A549 (cell line): ENCODE data around the gene MAML1. TPM values are rescaled to one million over a fixed set of nuclear protein-coding genes. Genes with fewer than 3 reads are reported as not detected.

Source experiments
- ATAC-seq, 2 experiments: fragments of 200-7000 bp in 1 of 2; fragments of >200 bp in 1 of 2; cut with Nextera tagmentation in 1 of 2; cut with Tn5 transposase in 1 of 2; 3 replicates each; pipeline versions ENCODE4 v1.8.0 to v1.9.1; 2018 to 2020; ENCODE audit warnings: mild to moderate bottlenecking in 1 of 2, moderate library complexity in 1 of 2
- CTCF ChIA-PET: fragments of 300-600 bp; sonication (Branson Sonifier 250); formaldehyde crosslinking; extraction: SDS; loops from one replicate; lab custom pipeline; 2021; ENCODE audit warnings: antibody characterized with exemption, inconsistent platforms; lab: Yijun Ruan, JAX
- POLR2A ChIA-PET: fragments of 350-600 bp; formaldehyde crosslinking; extraction: SDS; loops from one replicate; lab custom pipeline; 2021; ENCODE audit warnings: antibody characterized with exemption, inconsistent platforms; lab: Yijun Ruan, JAX
- DNase-seq, 2 experiments: peaks; one replicate each; pipeline versions ENCODE4 v3.0.0 to v3.0.0-alpha.2; 2011 to 2016; ENCODE audit warnings: low read depth in 1 of 2, low spot score in 1 of 2
- FAIRE-seq: peaks from 2 replicates; lab custom pipeline; 2011; peaks lifted over from hg19 to GRCh38; lab: Jason Lieb, UNC
- H3K27ac ChIP-seq, 2 experiments: fragments of >200 bp; sonication (Bioruptor Twin); formaldehyde crosslinking; 3 replicates each; pipeline ENCODE4 v1.5.1; 2016 to 2017
- H3K4me1 ChIP-seq: fragments of >200 bp; sonication (Bioruptor Twin); formaldehyde crosslinking; 3 replicates; pipeline ENCODE4 v1.6.1; 2016
- H3K4me2 ChIP-seq: fragments of >200 bp; sonication (Bioruptor Twin); formaldehyde crosslinking; 3 replicates; pipeline ENCODE4 v1.6.1; 2016
- H3K4me3 ChIP-seq: fragments of >200 bp; sonication (Bioruptor Twin); formaldehyde crosslinking; 3 replicates; pipeline ENCODE4 v1.5.1; 2016
- H3K9me3 ChIP-seq: fragments of >200 bp; sonication (Bioruptor Twin); formaldehyde crosslinking; 3 replicates; pipeline ENCODE4 v1.6.1; 2016
- BCL3 ChIP-seq: fragments of >200 bp; sonication (Bioruptor Twin); formaldehyde crosslinking; IDR thresholded peaks from 3 replicates; pipeline ENCODE4 v1.6.1; 2016
- BHLHE40 ChIP-seq: IDR thresholded peaks from 2 replicates; pipeline ENCODE4 v1.6.1; 2012; ENCODE audit warnings: low read depth, low read length, inconsistent platforms
- CBX2 ChIP-seq: fragments of 200-600 bp; sonication (generic); IDR thresholded peaks from 2 replicates; pipeline ENCODE4 v1.6.1; 2016; ENCODE audit warnings: low read depth, mild to moderate bottlenecking, borderline replicate concordance
- CEBPB ChIP-seq, 2 experiments: fragments of >200 bp in 1 of 2; sonication (Bioruptor Twin) in 1 of 2; formaldehyde crosslinking in 1 of 2; IDR thresholded peaks; 2 replicates each; pipeline ENCODE4 v1.6.1; 2012 to 2016
- CHD2 ChIP-seq: fragments of 150-350 bp; IDR thresholded peaks from 2 replicates; pipeline ENCODE4 v1.6.1; 2014; ENCODE audit warnings: low read length; ENCODE audit not compliant: partially characterized antibody
- CHD4 ChIP-seq: fragments of 200-600 bp; sonication (generic); IDR thresholded peaks from 2 replicates; pipeline ENCODE4 v1.6.1; 2016; ENCODE audit warnings: antibody characterized with exemption, mild to moderate bottlenecking, borderline replicate concordance
- EHF ChIP-seq: fragments of 250-450 bp; sonication (Bioruptor Pico); IDR thresholded peaks from 2 replicates; pipeline ENCODE4 v1.5.0; 2020; ENCODE audit warnings: mild to moderate bottlenecking
- EHMT2 ChIP-seq: fragments of 200-600 bp; sonication (generic); IDR thresholded peaks from 2 replicates; pipeline ENCODE4 v1.6.1; 2016; ENCODE audit warnings: antibody characterized with exemption, low read depth, mild to moderate bottlenecking, moderate library complexity
- EP300 ChIP-seq, 2 experiments: fragments of >200 bp; sonication (Bioruptor Twin); formaldehyde crosslinking; IDR thresholded peaks; 2 replicates in 1 of 2; 3 replicates in 1 of 2; pipeline ENCODE4 v1.6.1; 2016 to 2017
- ESRRA ChIP-seq: fragments of 150-350 bp; IDR thresholded peaks from 2 replicates; pipeline ENCODE4 v1.6.1; 2014; ENCODE audit warnings: mild to moderate bottlenecking, low read length, borderline replicate concordance
- FOSB ChIP-seq: fragments of 250-450 bp; sonication (Bioruptor Pico); IDR thresholded peaks from 2 replicates; pipeline ENCODE4 v1.5.0; 2020; ENCODE audit warnings: mild to moderate bottlenecking, moderate library complexity
- FOXS1 ChIP-seq: fragments of 250-450 bp; sonication (Bioruptor Pico); IDR thresholded peaks from 2 replicates; pipeline ENCODE4 v1.5.0; 2020; ENCODE audit warnings: mild to moderate bottlenecking, moderate library complexity
- GATA3 ChIP-seq: IDR thresholded peaks from 2 replicates; pipeline ENCODE4 v1.6.1; 2012; ENCODE audit warnings: borderline replicate concordance
- HDAC2 ChIP-seq: fragments of 200-600 bp; sonication (generic); IDR thresholded peaks from 2 replicates; pipeline ENCODE4 v1.6.1; 2016
- HOXB5 ChIP-seq: fragments of 250-450 bp; sonication (Bioruptor Pico); IDR thresholded peaks from 2 replicates; pipeline ENCODE4 v1.5.0; 2020; ENCODE audit warnings: mild to moderate bottlenecking, moderate library complexity
- KDM1A ChIP-seq: fragments of 200-600 bp; sonication (generic); IDR thresholded peaks from 2 replicates; pipeline ENCODE4 v1.6.1; 2016; ENCODE audit warnings: low read depth, mild to moderate bottlenecking
- MYC ChIP-seq: IDR thresholded peaks from 2 replicates; pipeline ENCODE4 v1.6.1; 2012; ENCODE audit warnings: mild to moderate bottlenecking, inconsistent platforms, low read length, improper control_type of control experiment, borderline replicate concordance
- NFE2L2 ChIP-seq: fragments of 150-350 bp; conservative IDR thresholded peaks from 2 replicates; pipeline ENCODE4 v1.6.1; 2014; ENCODE audit warnings: low read length
- NR3C1 ChIP-seq: fragments of >200 bp; sonication (Bioruptor Twin); formaldehyde crosslinking; IDR thresholded peaks from 3 replicates; pipeline ENCODE4 v1.6.1; 2017
- RAD21 ChIP-seq, 2 experiments: fragments of >200 bp in 1 of 2; sonication (Bioruptor Twin) in 1 of 2; formaldehyde crosslinking in 1 of 2; IDR thresholded peaks in 1 of 2; conservative IDR thresholded peaks in 1 of 2; 2 replicates in 1 of 2; 3 replicates in 1 of 2; pipeline ENCODE4 v1.6.1; 2012 to 2018; ENCODE audit warnings: inconsistent platforms in 1 of 2
- RARB ChIP-seq: fragments of 250-450 bp; sonication (Bioruptor Pico); IDR thresholded peaks from 2 replicates; pipeline ENCODE4 v1.8.0; 2021; ENCODE audit warnings: mild to moderate bottlenecking, moderate library complexity
- REST ChIP-seq: fragments of 200-600 bp; sonication (generic); IDR thresholded peaks from 2 replicates; pipeline ENCODE4 v1.6.1; 2016; ENCODE audit warnings: antibody characterized with exemption, mild to moderate bottlenecking, moderate library complexity
- RFX5 ChIP-seq: fragments of 450-650 bp; IDR thresholded peaks from 2 replicates; pipeline ENCODE4 v1.7.1; 2014; ENCODE audit warnings: antibody characterized with exemption, mild to moderate bottlenecking, moderate library complexity
- SREBF2 ChIP-seq: fragments of 450-650 bp; IDR thresholded peaks from 2 replicates; pipeline ENCODE4 v1.6.1; 2014; ENCODE audit warnings: mild to moderate bottlenecking, moderate library complexity
- TFCP2L1 ChIP-seq: fragments of 250-450 bp; sonication (Bioruptor Pico); IDR thresholded peaks from 2 replicates; pipeline ENCODE4 v1.5.0; 2021; ENCODE audit warnings: mild to moderate bottlenecking
- TP53 ChIP-seq: fragments of 250-450 bp; sonication (Bioruptor Pico); IDR thresholded peaks from 2 replicates; pipeline ENCODE4 v1.5.0; 2021; ENCODE audit warnings: mild to moderate bottlenecking, moderate library complexity
- ZC3H11A ChIP-seq: fragments of 450-650 bp; IDR thresholded peaks from 2 replicates; pipeline ENCODE4 v1.6.1; 2014; ENCODE audit warnings: antibody characterized with exemption, mild to moderate bottlenecking
- ZFP36 ChIP-seq: fragments of 450-650 bp; IDR thresholded peaks from 2 replicates; pipeline ENCODE4 v1.6.1; 2014; ENCODE audit warnings: borderline replicate concordance; ENCODE audit not compliant: partially characterized antibody
- ZSCAN20 ChIP-seq: fragments of 250-450 bp; sonication (Bioruptor Pico); IDR thresholded peaks from 2 replicates; pipeline ENCODE4 v1.8.0; 2022; ENCODE audit warnings: mild to moderate bottlenecking, moderate library complexity
- WGBS: methylation state at CpG from one replicate; pipeline ENCODE4 v1.1.6; 2017; ENCODE audit errors: missing lambda C conversion rate; 5-methylcytosine and 5-hydroxymethylcytosine counted together
- polyA plus RNA-seq, 4 experiments: library from polyadenylated mRNA; depleted of rRNA in 3 of 4; stranded (reverse); fragments of >200 nt; fragmentation: RNase III in 1 of 4; extraction: RNeasy Plus Mini Kit Qiagen cat#74134 plus additional on column Dnase treatment in 1 of 4; gene quantifications; 2 replicates in 3 of 4; 3 replicates in 1 of 4; pipeline ENCODE4 v1.2.3, GENCODE V29; 2011 to 2017
- TF ChIP-seq, protein P1 (sequence below): IDR thresholded peaks from 2 replicates; pipeline ENCODE4 v1.6.1; 2012
- TF ChIP-seq, protein P2 (sequence below): fragments of 150-350 bp; IDR thresholded peaks from 2 replicates; pipeline ENCODE4 v1.6.1; 2014; ENCODE audit warnings: low read depth, mild to moderate bottlenecking, low read length
- TF ChIP-seq, protein P3 (sequence below): fragments of 250-450 bp; sonication (Bioruptor Pico); IDR thresholded peaks from 2 replicates; pipeline ENCODE4 v1.5.0; 2020; ENCODE audit warnings: low read depth, mild to moderate bottlenecking, moderate library complexity
- TF ChIP-seq, protein P4 (sequence below): fragments of 250-450 bp; sonication (Bioruptor Pico); IDR thresholded peaks from 2 replicates; pipeline ENCODE4 v1.5.0; 2021; ENCODE audit warnings: mild to moderate bottlenecking, moderate library complexity, borderline replicate concordance

MAML1 gene
- polyA plus RNA-seq, 2 of the 4 experiments (the other 2 are of a cell fraction): 6.9 to 12.0 TPM

DNA sequence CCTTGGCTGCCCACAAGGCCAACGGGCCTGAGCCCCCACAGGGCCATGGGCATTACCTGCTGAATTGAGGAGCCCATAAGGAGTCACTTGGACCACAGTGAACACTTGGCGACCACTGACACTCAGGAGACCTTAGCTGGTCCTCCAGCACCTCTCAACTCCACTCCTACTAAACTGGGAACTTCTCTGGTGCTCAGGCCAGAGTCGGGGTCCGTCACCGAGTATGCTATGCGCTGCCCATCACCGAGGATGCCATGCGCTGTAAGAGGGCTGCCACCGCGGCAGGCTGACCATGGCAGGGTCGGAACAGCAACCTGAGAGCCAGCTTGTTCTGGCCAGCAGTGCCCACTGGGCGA, 87.5 kb downstream of the MAML1 start:
- H3K4me3 ChIP-seq: peak overlapping the region; percentile 81
- ChIA-PET CTCF (interaction anchor here (0.6 to 4.8 kb wide), 7 partner anchors 16 to 123 kb away, joined by 3 to 27 read pairs (median 4); no protein-coding TSS in a partner anchor), POLR2A (interaction anchor here (0.7 to 2.3 kb wide), 14 partner anchors 9 to 269 kb away, joined by 3 to 20 read pairs (median 6); partner anchors contain the start of genes HNRNPH1, LTC4S, MRNIP and RNF130)
- peak; percentile 3 to 5 for ATAC-seq
- no peak for FAIRE-seq
- H3K27ac ChIP-seq: peak overlapping the region; percentile 95 to 98
- H3K9me3 ChIP-seq: no peaks in the 10 kb centered on the region
- WGBS: 21% methylated on average over 3 of the region's 12 CpGs
- peaks cover 56% of the 10 kb centered on the region for H3K4me1 ChIP-seq
- H3K4me2 ChIP-seq: peak overlapping the region; percentile 96
- DNase-seq: peak in 1 of 2 experiments; percentile 60
- no peak for TF ChIP-seq BCL3
- no peak for TF ChIP-seq CHD4
- TF ChIP-seq RFX5: no peak
- no peak for TF ChIP-seq SREBF2
- TF ChIP-seq, protein P1, sequence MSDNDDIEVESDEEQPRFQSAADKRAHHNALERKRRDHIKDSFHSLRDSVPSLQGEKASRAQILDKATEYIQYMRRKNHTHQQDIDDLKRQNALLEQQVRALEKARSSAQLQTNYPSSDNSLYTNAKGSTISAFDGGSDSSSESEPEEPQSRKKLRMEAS: no peak; the same call in 1 of the 2 replicates
- no peak for TF ChIP-seq ESRRA
- TF ChIP-seq ZC3H11A: no peak
- TF ChIP-seq HOXB5: peak; percentile 94; the same call in 1 of the 2 replicates
- TF ChIP-seq, protein P2, sequence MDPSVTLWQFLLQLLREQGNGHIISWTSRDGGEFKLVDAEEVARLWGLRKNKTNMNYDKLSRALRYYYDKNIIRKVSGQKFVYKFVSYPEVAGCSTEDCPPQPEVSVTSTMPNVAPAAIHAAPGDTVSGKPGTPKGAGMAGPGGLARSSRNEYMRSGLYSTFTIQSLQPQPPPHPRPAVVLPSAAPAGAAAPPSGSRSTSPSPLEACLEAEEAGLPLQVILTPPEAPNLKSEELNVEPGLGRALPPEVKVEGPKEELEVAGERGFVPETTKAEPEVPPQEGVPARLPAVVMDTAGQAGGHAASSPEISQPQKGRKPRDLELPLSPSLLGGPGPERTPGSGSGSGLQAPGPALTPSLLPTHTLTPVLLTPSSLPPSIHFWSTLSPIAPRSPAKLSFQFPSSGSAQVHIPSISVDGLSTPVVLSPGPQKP: no peak
- TF ChIP-seq FOSB (CRISPR knock-in tag): peak; percentile 55; the same call in 1 of the 2 replicates
- TF ChIP-seq EHF (CRISPR knock-in tag): peak; percentile 91
- no peak for TF ChIP-seq TP53
- no peak for TF ChIP-seq CHD2
- TF ChIP-seq KDM1A: no peak
- TF ChIP-seq, protein P3, sequence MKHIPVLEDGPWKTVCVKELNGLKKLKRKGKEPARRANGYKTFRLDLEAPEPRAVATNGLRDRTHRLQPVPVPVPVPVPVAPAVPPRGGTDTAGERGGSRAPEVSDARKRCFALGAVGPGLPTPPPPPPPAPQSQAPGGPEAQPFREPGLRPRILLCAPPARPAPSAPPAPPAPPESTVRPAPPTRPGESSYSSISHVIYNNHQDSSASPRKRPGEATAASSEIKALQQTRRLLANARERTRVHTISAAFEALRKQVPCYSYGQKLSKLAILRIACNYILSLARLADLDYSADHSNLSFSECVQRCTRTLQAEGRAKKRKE (CRISPR knock-in tag): peak; percentile 95
- TF ChIP-seq, protein P4, sequence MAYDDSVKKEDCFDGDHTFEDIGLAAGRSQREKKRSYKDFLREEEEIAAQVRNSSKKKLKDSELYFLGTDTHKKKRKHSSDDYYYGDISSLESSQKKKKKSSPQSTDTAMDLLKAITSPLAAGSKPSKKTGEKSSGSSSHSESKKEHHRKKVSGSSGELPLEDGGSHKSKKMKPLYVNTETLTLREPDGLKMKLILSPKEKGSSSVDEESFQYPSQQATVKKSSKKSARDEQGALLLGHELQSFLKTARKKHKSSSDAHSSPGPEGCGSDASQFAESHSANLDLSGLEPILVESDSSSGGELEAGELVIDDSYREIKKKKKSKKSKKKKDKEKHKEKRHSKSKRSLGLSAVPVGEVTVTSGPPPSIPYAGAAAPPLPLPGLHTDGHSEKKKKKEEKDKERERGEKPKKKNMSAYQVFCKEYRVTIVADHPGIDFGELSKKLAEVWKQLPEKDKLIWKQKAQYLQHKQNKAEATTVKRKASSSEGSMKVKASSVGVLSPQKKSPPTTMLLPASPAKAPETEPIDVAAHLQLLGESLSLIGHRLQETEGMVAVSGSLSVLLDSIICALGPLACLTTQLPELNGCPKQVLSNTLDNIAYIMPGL (CRISPR knock-in tag): no peak; the same call in 1 of the 2 replicates
- TF ChIP-seq CEBPB (IDR thresholded peaks at IDR 0.05): no peak
- peak; percentile 89; the same call in 1 of the 2 replicates for TF ChIP-seq TFCP2L1 (CRISPR knock-in tag)
- TF ChIP-seq FOXS1 (CRISPR knock-in tag): 0 out of 2 replicates have a peak, but pooled peaks have one; percentile 78
- no peak for TF ChIP-seq RAD21 (conservative IDR thresholded peaks at IDR 0.05 in 1 of 2, IDR thresholded peaks at IDR 0.05 in 1 of 2)
- no peak for TF ChIP-seq BHLHE40
- TF ChIP-seq NR3C1: no peak
- no peak for TF ChIP-seq HDAC2
- TF ChIP-seq EHMT2: no peak
- TF ChIP-seq REST: no peak
- TF ChIP-seq EP300 (IDR thresholded peaks at IDR 0.05): no peak
- TF ChIP-seq CBX2: no peak
- TF ChIP-seq GATA3: no peak
- TF ChIP-seq ZSCAN20 (CRISPR knock-in tag): no peak; the same call in 1 of the 2 replicates
- no peak for TF ChIP-seq NFE2L2
- peak; percentile 40; the same call in 1 of the 2 replicates for TF ChIP-seq RARB (CRISPR knock-in tag)
- no peak for TF ChIP-seq MYC
- no peak for TF ChIP-seq ZFP36
